Tibial nerve (tissue), 4 donors: ENCODE measurements around the gene SCGB1C2.

Source experiments
- CTCF ChIP-seq, 5 experiments: fragments of 200-600 bp in 3 of 5; fragments of 450-650 bp in 2 of 5; sonication (generic) in 3 of 5; IDR thresholded peaks; one replicate each; pipeline ENCODE4 v1.5.1; 2016 to 2019; ENCODE audit warnings: antibody characterized with exemption in 5 of 5, mild to moderate bottlenecking in 3 of 5, moderate library complexity in 2 of 5
- EP300 ChIP-seq, 2 donors: sonication (generic); formaldehyde crosslinking; IDR thresholded peaks; one replicate each; pipeline ENCODE4 v1.6.1; 2017; ENCODE audit warnings: antibody characterized with exemption in 2 of 2, mild to moderate bottlenecking in 1 of 2

GRCh38 chr17:155576-155975, 18.2 kb downstream of the SCGB1C2 start:
- TF ChIP-seq EP300 (IDR thresholded peaks at IDR 0.05) (no peak), CTCF (IDR thresholded peaks at IDR 0.05) (no peak)
